Measurements from ENCODE around the gene FURIN. TPM values are rescaled to one million over a fixed set of nuclear protein-coding genes. Genes with fewer than 3 reads are reported as not detected.

FURIN gene
- total and polyA plus RNA-seq, 9 of the 15 experiments (the other 6 are each of a cell fraction or from before 2014, with no cell fraction given), result 0.92 to 99.9 (median 34.8) TPM

GRCh38 chr15:90895571-90896117 lies 27.3 kb downstream of the FURIN start (continued):
- no peak for TF ChIP-seq ZNF785 (CRISPR knock-in tag; IDR thresholded peaks at IDR 0.05)
- no peak for TF ChIP-seq HMGN3 (IDR thresholded peaks at IDR 0.05; ENCODE audit: borderline replicate concordance, extremely low read depth, insufficient read length, low read depth, low read length)
- TF ChIP-seq ZNF212 (CRISPR knock-in tag; IDR thresholded peaks at IDR 0.05), result no peak
- TF ChIP-seq ZNF511 (CRISPR knock-in tag; IDR thresholded peaks at IDR 0.05), result no peak
- TF ChIP-seq ZNF766 (CRISPR knock-in tag; conservative IDR thresholded peaks at IDR 0.05), result no peak; the same call in 1 of the 2 replicates
- no peak for TF ChIP-seq ZNF354B (CRISPR knock-in tag; IDR thresholded peaks at IDR 0.05)
- no peak for TF ChIP-seq RNF219 (CRISPR knock-in tag; IDR thresholded peaks at IDR 0.05)
- TF ChIP-seq, protein P1, sequence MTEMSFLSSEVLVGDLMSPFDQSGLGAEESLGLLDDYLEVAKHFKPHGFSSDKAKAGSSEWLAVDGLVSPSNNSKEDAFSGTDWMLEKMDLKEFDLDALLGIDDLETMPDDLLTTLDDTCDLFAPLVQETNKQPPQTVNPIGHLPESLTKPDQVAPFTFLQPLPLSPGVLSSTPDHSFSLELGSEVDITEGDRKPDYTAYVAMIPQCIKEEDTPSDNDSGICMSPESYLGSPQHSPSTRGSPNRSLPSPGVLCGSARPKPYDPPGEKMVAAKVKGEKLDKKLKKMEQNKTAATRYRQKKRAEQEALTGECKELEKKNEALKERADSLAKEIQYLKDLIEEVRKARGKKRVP (CRISPR knock-in tag; IDR thresholded peaks at IDR 0.05), result no peak
- TF ChIP-seq MBD2 (IDR thresholded peaks at IDR 0.05; ENCODE audit: borderline replicate concordance, low read depth), result no peak
- TF ChIP-seq BRD4 (IDR thresholded peaks at IDR 0.05), result no peak
- no peak for TF ChIP-seq ZNF77 (CRISPR knock-in tag; IDR thresholded peaks at IDR 0.05)
- TF ChIP-seq RHOXF2B (CRISPR knock-in tag; conservative IDR thresholded peaks at IDR 0.05), result no peak
- TF ChIP-seq CBX1 (IDR thresholded peaks at IDR 0.05; ENCODE audit: low read depth), result no peak
- no peak for TF ChIP-seq NEUROD1 (IDR thresholded peaks at IDR 0.05; ENCODE audit: borderline replicate concordance, low read depth, low read length, partially characterized antibody)
- TF ChIP-seq, protein P2, sequence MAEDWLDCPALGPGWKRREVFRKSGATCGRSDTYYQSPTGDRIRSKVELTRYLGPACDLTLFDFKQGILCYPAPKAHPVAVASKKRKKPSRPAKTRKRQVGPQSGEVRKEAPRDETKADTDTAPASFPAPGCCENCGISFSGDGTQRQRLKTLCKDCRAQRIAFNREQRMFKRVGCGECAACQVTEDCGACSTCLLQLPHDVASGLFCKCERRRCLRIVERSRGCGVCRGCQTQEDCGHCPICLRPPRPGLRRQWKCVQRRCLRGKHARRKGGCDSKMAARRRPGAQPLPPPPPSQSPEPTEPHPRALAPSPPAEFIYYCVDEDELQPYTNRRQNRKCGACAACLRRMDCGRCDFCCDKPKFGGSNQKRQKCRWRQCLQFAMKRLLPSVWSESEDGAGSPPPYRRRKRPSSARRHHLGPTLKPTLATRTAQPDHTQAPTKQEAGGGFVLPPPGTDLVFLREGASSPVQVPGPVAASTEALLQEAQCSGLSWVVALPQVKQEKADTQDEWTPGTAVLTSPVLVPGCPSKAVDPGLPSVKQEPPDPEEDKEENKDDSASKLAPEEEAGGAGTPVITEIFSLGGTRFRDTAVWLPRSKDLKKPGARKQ (CRISPR knock-in tag; IDR thresholded peaks at IDR 0.05), result no peak
- TF ChIP-seq MIER1 (IDR thresholded peaks at IDR 0.05; ENCODE audit: low read depth), result no peak
- no peak for TF ChIP-seq NCOA6 (IDR thresholded peaks at IDR 0.05)
- TF ChIP-seq GABPA (tag; conservative IDR thresholded peaks at IDR 0.05; ENCODE audit: low read depth), result 0 out of 2 replicates have a peak, but pooled peaks have one; percentile 30
- no peak for TF ChIP-seq CSDE1 (IDR thresholded peaks at IDR 0.05)
- TF ChIP-seq ATF2 (CRISPR knock-in tag; IDR thresholded peaks at IDR 0.05), result no peak
- no peak for TF ChIP-seq ZNF696 (CRISPR knock-in tag; conservative IDR thresholded peaks at IDR 0.05)
- TF ChIP-seq WHSC1 (IDR thresholded peaks at IDR 0.05; ENCODE audit: low read length), result no peak
- TF ChIP-seq ZNF644 (tag; IDR thresholded peaks at IDR 0.05; ENCODE audit: low read depth), result no peak

Data from K562 (cell line).